Measurements from ENCODE around the gene RUVBL1. TPM values are rescaled to one million over a fixed set of nuclear protein-coding genes. Genes with fewer than 3 reads are reported as not detected.

Gene RUVBL1
- 48.6 and 78.2 TPM in 2 replicates for total RNA-seq (ENCODE audit: low replicate concordance)

GRCh38 chr3:128123538-128124368, at the start of gene RUVBL1:
Gene RUVBL1 (minus strand): TSS chr3:128123812. CDS start chr3:128123724, 88 bp downstream.

GRCh38 chr3:128153156-128154041, 29.8 kb upstream of the RUVBL1 start, which contains the start of gene EEFSEC:
Gene EEFSEC (plus strand): TSS chr3:128153481. CDS start chr3:128153508, 27 bp downstream.

GRCh38 chr3:128051837-128052594, 71.6 kb downstream of the RUVBL1 start, which contains the start of gene SEC61A1:
Gene SEC61A1 (plus strand): TSS chr3:128052437. CDS start chr3:128052553, 116 bp downstream.

Other genes starting within 250 kb of the RUVBL1 start
- gene KBTBD12, start 208.6 kb downstream of the RUVBL1 start, total RNA-seq (ENCODE audit: low replicate concordance), result not detected in 2 replicates
- gene SEC61A1, start 71.4 kb downstream of the RUVBL1 start, total RNA-seq (ENCODE audit: low replicate concordance), result 220 and 292 TPM in 2 replicates
- 2.7 and 3.3 TPM in 2 replicates for gene EEFSEC, start 29.7 kb upstream of the RUVBL1 start, total RNA-seq (ENCODE audit: low replicate concordance)